ENCODE measurements around the gene PSMB11.
"Not testable (repeated sequence)": the region's sequence is repeated elsewhere in the genome, so short reads cannot be mapped to it uniquely, and the experiment has no call there.

Gene PSMB11

DNA sequence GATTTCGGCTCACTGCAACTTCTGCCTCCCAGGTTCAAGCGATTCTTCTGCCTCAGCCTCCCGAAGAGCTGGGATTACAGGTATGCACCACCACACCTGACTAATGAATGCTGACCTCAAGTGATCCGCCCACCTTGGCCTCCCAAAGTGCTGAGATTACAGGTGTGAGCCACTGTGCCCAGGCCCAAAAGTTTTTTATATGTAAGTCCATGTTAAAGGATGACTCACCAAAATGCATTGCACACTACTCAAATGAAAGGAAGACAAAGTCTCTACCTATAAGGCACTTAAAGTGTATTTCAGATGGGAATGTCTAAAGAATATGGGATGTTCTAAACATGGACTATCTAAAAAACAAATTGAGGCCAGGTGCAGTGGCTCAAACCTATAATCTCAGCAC, 37.7 kb upstream of the PSMB11 start:
- H3K4me1 ChIP-seq (ENCODE audit: control insufficient read depth, insufficient read depth, low read length); H3K9me3 ChIP-seq (ENCODE audit: control insufficient read depth in 2 of 2, low read length in 2 of 2); H3K9ac ChIP-seq (ENCODE audit: low read length in 2 of 2); H3K4me3 ChIP-seq (ENCODE audit: low read length in 2 of 2); H3K27ac ChIP-seq (ENCODE audit: low read length); H3K27me3 ChIP-seq (ENCODE audit: control insufficient read depth in 1 of 2, insufficient read depth in 2 of 2, low read length in 2 of 2); H3K36me3 ChIP-seq (ENCODE audit: control insufficient read depth in 2 of 2, insufficient read depth in 2 of 2, low read length in 2 of 2): not testable (repeated sequence)

- Histone ChIP-seq H3K27me3 (ENCODE audit: control insufficient read depth in 1 of 2, insufficient read depth in 2 of 2, low read length in 2 of 2) (no peaks in the 10 kb centered on the region), H3K27ac (ENCODE audit: low read length) (peak overlapping the region; percentile 94), H3K36me3 (ENCODE audit: control insufficient read depth in 2 of 2, insufficient read depth in 2 of 2, low read length in 2 of 2) (no peaks in the 10 kb centered on the region), H3K9me3 (ENCODE audit: control insufficient read depth in 2 of 2, low read length in 2 of 2) (no peaks in the 10 kb centered on the region), H3K4me1 (ENCODE audit: control insufficient read depth, insufficient read depth, low read length) (peaks cover 8% of the 10 kb centered on the region), H3K9ac (ENCODE audit: low read length in 2 of 2) (no peak overlapping the region), H3K4me3 (ENCODE audit: low read length in 2 of 2) (no peak overlapping the region)
These were observed 36.4 kb upstream of the PSMB11 start for GRCh38 chr14:23005451-23006187.

DNA sequence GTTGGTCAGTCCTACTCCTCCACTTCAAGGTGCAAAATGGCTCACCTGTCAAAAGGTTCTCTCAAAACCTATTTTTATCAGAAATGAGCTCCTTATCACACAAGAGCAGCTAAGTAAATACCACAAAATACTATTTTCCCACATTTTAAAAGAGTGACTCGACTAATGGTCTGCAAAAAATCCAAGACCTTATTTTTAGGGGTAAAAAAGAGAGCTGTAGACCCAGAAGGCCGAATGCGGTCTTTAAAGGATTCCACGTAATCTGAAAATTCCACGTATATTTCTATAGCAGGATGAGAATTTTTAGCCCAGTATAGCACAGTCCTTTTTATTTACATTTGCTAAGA, 35.9 kb upstream of the PSMB11 start:
- Histone ChIP-seq H3K9ac (ENCODE audit: low read length in 2 of 2) (peak overlapping the region; percentile 92 to 95), H3K4me3 (ENCODE audit: low read length in 2 of 2) (peak overlapping the region; percentile 88 to 89), H3K27me3 (ENCODE audit: control insufficient read depth in 1 of 2, insufficient read depth in 2 of 2, low read length in 2 of 2) (no peaks in the 10 kb centered on the region), H3K27ac (ENCODE audit: low read length) (peak overlapping the region; percentile 94), H3K36me3 (ENCODE audit: control insufficient read depth in 2 of 2, insufficient read depth in 2 of 2, low read length in 2 of 2) (no peaks in the 10 kb centered on the region), H3K9me3 (ENCODE audit: control insufficient read depth in 2 of 2, low read length in 2 of 2) (no peaks in the 10 kb centered on the region), H3K4me1 (ENCODE audit: control insufficient read depth, insufficient read depth, low read length) (peaks cover 8% of the 10 kb centered on the region)

DNA sequence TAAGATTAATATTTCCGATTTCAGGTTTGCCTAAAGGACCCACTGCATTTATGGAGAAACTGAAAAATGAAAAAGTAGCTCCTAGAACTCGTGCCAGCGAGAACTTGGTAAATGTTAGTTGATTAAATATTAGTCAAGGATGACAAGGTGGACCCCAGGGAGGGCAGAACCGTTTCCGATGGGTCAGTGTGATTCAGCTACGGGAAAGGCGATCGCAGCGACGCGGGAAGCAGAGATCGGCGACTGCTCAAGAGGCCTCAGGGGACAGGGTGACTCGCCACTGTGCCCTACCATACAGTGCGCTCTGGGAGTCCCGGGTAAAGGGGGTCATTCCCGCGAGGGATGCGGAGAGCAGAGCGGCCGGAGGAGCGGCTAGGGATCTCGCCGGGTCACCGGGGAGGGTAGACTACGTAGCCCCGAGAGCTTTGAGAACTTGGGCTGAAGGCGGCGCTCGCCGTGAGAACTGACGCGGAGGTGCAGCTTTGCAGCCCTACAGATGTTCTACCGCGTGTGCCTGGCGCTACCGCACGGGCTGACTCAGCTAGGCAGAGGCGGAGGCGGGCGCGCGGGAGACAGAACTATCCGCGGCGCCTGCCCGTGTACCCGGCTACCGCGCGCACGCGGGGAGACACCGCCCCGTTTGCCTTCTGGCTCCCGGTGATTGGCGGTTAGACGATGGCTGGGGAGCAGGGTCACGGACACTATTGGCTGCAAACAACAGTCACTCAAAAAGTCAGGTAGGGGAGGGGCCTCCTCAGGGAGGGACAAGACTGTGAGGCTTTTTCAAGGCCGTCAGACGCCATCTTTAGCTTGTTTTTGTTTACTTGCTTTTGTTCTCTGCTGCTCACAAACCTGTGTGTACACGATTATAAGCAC, 35.2 kb upstream of the PSMB11 start:
- Histone ChIP-seq H3K36me3 (ENCODE audit: control insufficient read depth in 2 of 2, insufficient read depth in 2 of 2, low read length in 2 of 2) (no peaks in the 10 kb centered on the region), H3K4me3 (ENCODE audit: low read length in 2 of 2) (peak overlapping the region; percentile 88 to 89)

DNA sequence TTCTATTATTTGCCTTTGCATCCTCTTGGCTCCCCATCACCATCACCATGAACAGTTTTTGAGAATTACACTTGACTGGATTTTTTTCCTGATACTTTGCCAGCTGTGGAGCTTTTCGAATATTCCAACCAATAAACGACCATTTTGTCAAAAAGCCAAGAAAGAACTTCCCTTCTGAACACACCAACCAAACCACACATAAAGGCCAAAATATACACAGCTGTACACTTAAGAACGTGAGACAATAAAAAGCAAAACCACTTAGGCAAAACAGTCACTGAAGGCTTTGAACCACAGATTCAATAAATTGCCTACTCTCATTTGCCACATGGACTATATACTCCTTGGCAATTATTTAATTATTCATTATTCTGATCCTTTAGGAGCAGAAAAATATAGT, 33.2 kb upstream of the PSMB11 start:
- Histone ChIP-seq H3K9ac (ENCODE audit: low read length in 2 of 2) (no peak overlapping the region), H3K36me3 (ENCODE audit: control insufficient read depth in 2 of 2, insufficient read depth in 2 of 2, low read length in 2 of 2) (no peaks in the 10 kb centered on the region), H3K4me3 (ENCODE audit: low read length in 2 of 2) (no peak overlapping the region), H3K4me1 (ENCODE audit: control insufficient read depth, insufficient read depth, low read length) (peaks cover 8% of the 10 kb centered on the region), H3K27ac (ENCODE audit: low read length) (no peak overlapping the region), H3K27me3 (ENCODE audit: control insufficient read depth in 1 of 2, insufficient read depth in 2 of 2, low read length in 2 of 2) (no peaks in the 10 kb centered on the region), H3K9me3 (ENCODE audit: control insufficient read depth in 2 of 2, low read length in 2 of 2) (no peaks in the 10 kb centered on the region)

More for the DNA sequence above, 35.2 kb upstream of the PSMB11 start:
- Histone ChIP-seq H3K27me3 (ENCODE audit: control insufficient read depth in 1 of 2, insufficient read depth in 2 of 2, low read length in 2 of 2) (no peaks in the 10 kb centered on the region), H3K27ac (ENCODE audit: low read length) (peak overlapping the region; percentile 94), H3K4me1 (ENCODE audit: control insufficient read depth, insufficient read depth, low read length) (peaks cover 8% of the 10 kb centered on the region), H3K9me3 (ENCODE audit: control insufficient read depth in 2 of 2, low read length in 2 of 2) (no peaks in the 10 kb centered on the region), H3K9ac (ENCODE audit: low read length in 2 of 2) (peak overlapping the region; percentile 92 to 95)

GRCh38 chr14:23009483-23009938, 32.5 kb upstream of the PSMB11 start:
- no peak overlapping the region for H3K27ac ChIP-seq (ENCODE audit: low read length)
- H3K4me3 ChIP-seq (ENCODE audit: low read length in 2 of 2), result peak overlapping the region; percentile 77 to 83
- H3K36me3 ChIP-seq (ENCODE audit: control insufficient read depth in 2 of 2, insufficient read depth in 2 of 2, low read length in 2 of 2), result no peaks in the 10 kb centered on the region
- no peaks in the 10 kb centered on the region for H3K9me3 ChIP-seq (ENCODE audit: control insufficient read depth in 2 of 2, low read length in 2 of 2)
- no peaks in the 10 kb centered on the region for H3K27me3 ChIP-seq (ENCODE audit: control insufficient read depth in 1 of 2, insufficient read depth in 2 of 2, low read length in 2 of 2)
- peaks cover 8% of the 10 kb centered on the region for H3K4me1 ChIP-seq (ENCODE audit: control insufficient read depth, insufficient read depth, low read length)
- H3K9ac ChIP-seq (ENCODE audit: low read length in 2 of 2), result peak overlapping the region in 1 of 2 donors; percentile 79

DNA sequence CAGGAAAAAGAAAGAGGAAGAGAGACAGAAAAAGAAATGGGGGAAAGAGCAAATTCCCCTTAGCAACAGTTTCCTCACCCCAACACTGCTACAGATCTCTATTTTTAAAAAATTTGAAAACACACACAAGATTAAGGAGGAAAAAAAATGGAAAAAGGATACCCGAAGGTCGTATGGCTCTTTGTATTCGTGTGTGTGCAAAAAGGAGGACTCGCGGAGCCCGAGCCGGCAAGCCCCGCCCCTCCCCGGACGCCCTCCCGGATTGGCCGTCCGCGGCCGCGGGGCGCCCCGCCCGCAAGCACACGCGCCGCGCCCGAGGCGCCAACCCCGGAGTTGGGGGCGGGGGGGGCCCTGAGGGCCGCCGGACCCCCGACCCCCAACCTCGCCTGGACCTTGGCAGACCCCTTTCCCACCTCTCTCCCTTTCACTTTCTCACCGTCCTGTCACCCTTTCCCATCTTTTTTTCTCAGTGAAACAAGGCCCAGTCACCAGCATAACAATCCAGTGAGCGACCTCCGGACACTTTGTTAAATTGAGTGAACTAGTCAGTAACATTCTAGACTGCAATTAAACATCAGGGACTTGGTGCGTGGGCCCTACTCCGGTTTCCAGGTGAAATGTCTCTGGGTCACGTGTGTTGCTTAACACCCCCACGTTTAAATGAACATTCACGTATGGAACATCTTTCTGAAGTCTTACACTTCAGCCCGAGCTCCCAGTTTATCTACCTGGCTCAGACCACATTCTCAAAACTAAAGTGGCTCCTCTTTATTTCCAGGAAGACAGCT, 31.9 kb upstream of the PSMB11 start, which contains the start of gene C14orf93:
Gene C14orf93 (minus strand): TSS at position 205 of the 788 bp plus-strand sequence. CDS start 11,120 bp downstream, outside the sequence.
- no peaks in the 10 kb centered on the region for H3K36me3 ChIP-seq (ENCODE audit: control insufficient read depth in 2 of 2, insufficient read depth in 2 of 2, low read length in 2 of 2)
- H3K27ac ChIP-seq (ENCODE audit: low read length), result peak within 1 kb of the TSS; percentile 80
- peak within 1 kb of the TSS; percentile 66 to 79 for H3K9ac ChIP-seq (ENCODE audit: low read length in 2 of 2)
- H3K9me3 ChIP-seq (ENCODE audit: control insufficient read depth in 2 of 2, low read length in 2 of 2), result no peaks in the 10 kb centered on the region
- peaks cover 8% of the 10 kb centered on the region for H3K4me1 ChIP-seq (ENCODE audit: control insufficient read depth, insufficient read depth, low read length)
- H3K27me3 ChIP-seq (ENCODE audit: control insufficient read depth in 1 of 2, insufficient read depth in 2 of 2, low read length in 2 of 2), result no peaks in the 10 kb centered on the region
- H3K4me3 ChIP-seq (ENCODE audit: low read length in 2 of 2), result peak within 1 kb of the TSS; percentile 77 to 83

- Histone ChIP-seq H3K4me3 (ENCODE audit: low read length in 2 of 2) (no peak overlapping the region), H3K36me3 (ENCODE audit: control insufficient read depth in 2 of 2, insufficient read depth in 2 of 2, low read length in 2 of 2) (no peaks in the 10 kb centered on the region), H3K4me1 (ENCODE audit: control insufficient read depth, insufficient read depth, low read length) (no peaks in the 10 kb centered on the region), H3K9me3 (ENCODE audit: control insufficient read depth in 2 of 2, low read length in 2 of 2) (no peaks in the 10 kb centered on the region), H3K27me3 (ENCODE audit: control insufficient read depth in 1 of 2, insufficient read depth in 2 of 2, low read length in 2 of 2) (no peaks in the 10 kb centered on the region), H3K9ac (ENCODE audit: low read length in 2 of 2) (no peak overlapping the region), H3K27ac (ENCODE audit: low read length) (no peak overlapping the region)
These were observed 28.8 kb upstream of the PSMB11 start for GRCh38 chr14:23013054-23013748.

DNA sequence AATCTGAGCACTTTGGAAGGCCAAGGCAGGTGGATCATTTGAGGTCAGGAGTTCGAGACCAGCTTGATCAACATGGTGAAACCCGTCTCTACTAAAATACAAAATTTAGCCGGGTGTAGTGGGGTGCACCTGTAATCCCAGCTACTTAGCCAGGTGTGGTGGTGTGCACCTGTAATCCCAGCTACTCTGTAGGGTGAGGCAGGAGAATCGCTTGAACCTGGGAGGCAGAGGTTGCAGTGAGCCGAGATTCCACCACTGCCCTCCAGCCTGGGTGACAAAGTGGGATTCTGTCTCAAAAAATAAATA, 28.3 kb upstream of the PSMB11 start:
- H3K9ac ChIP-seq (ENCODE audit: low read length in 2 of 2); H3K9me3 ChIP-seq (ENCODE audit: control insufficient read depth in 2 of 2, low read length in 2 of 2); H3K36me3 ChIP-seq (ENCODE audit: control insufficient read depth in 2 of 2, insufficient read depth in 2 of 2, low read length in 2 of 2); H3K4me1 ChIP-seq (ENCODE audit: control insufficient read depth, insufficient read depth, low read length); H3K27me3 ChIP-seq (ENCODE audit: control insufficient read depth in 1 of 2, insufficient read depth in 2 of 2, low read length in 2 of 2); H3K27ac ChIP-seq (ENCODE audit: low read length); H3K4me3 ChIP-seq (ENCODE audit: low read length in 2 of 2): not testable (repeated sequence)

GRCh38 chr14:23015618-23016017, 26.4 kb upstream of the PSMB11 start:
- Histone ChIP-seq H3K4me1 (ENCODE audit: control insufficient read depth, insufficient read depth, low read length) (no peaks in the 10 kb centered on the region), H3K9me3 (ENCODE audit: control insufficient read depth in 2 of 2, low read length in 2 of 2) (no peaks in the 10 kb centered on the region), H3K27me3 (ENCODE audit: control insufficient read depth in 1 of 2, insufficient read depth in 2 of 2, low read length in 2 of 2) (no peaks in the 10 kb centered on the region), H3K4me3 (ENCODE audit: low read length in 2 of 2) (no peak overlapping the region), H3K9ac (ENCODE audit: low read length in 2 of 2) (no peak overlapping the region), H3K27ac (ENCODE audit: low read length) (no peak overlapping the region), H3K36me3 (ENCODE audit: control insufficient read depth in 2 of 2, insufficient read depth in 2 of 2, low read length in 2 of 2) (no peaks in the 10 kb centered on the region)
